Body of pancreas (tissue), 4 donors: Measurements from ENCODE around the gene INSIG1. TPM values are rescaled to one million over a fixed set of nuclear protein-coding genes. Genes with fewer than 3 reads are reported as not detected.

ENCODE experiments used
- ATAC-seq: fragments of 150-250 bp; one replicate; pipeline ENCODE4 v1.9.1; 2016
- DNase-seq, 4 donors: peaks; one replicate each; pipeline ENCODE4 v3.0.0-alpha.2; 2019
- H3K27ac ChIP-seq, 4 donors: fragments of 200-600 bp; sonication (generic); 1 replicate in 3 of 4; 2 replicates in 1 of 4; pipeline versions ENCODE4 v1.5.1 to v1.6.1; 2016 to 2019; ENCODE audit warnings: mild to moderate bottlenecking in 1 of 4, mixed read lengths in 1 of 4, moderate library complexity in 1 of 4
- H3K27me3 ChIP-seq, 2 donors: fragments of 200-600 bp; sonication (generic); one replicate each; pipeline ENCODE4 v1.6.0; 2016; ENCODE audit warnings: mild to moderate bottlenecking in 1 of 2
- H3K36me3 ChIP-seq, 2 donors: fragments of 200-600 bp; sonication (generic); replicated peaks in 1 of 2; 2 replicates each; pipeline ENCODE4 v1.5.1; 2016; ENCODE audit warnings: low read depth in 2 of 2; ENCODE audit not compliant: insufficient read depth in 1 of 2
- H3K4me1 ChIP-seq: fragments of 200-600 bp; sonication (generic); one replicate; pipeline ENCODE4 v1.6.0; 2016
- H3K4me3 ChIP-seq, 2 donors: fragments of 200-600 bp; sonication (generic); 1 replicate in 1 of 2; 2 replicates in 1 of 2; pipeline ENCODE4 v1.5.1; 2016 to 2019
- H3K9me3 ChIP-seq, 3 donors: fragments of 200-600 bp; sonication (generic); 1 replicate in 2 of 3; 2 replicates in 1 of 3; pipeline ENCODE4 v1.5.1; 2016
- POLR2A ChIP-seq, 3 donors: fragments of 450-650 bp; IDR thresholded peaks; one replicate each; pipeline ENCODE4 v1.6.1; 2016; ENCODE audit warnings: antibody characterized with exemption in 3 of 3, mild to moderate bottlenecking in 2 of 3
- WGBS, 2 donors: methylation state at CpG; one replicate each; pipeline ENCODE4 v1.1.5; 2017; 5-methylcytosine and 5-hydroxymethylcytosine counted together
- intact Hi-C: fragments of 100-400 bp; cut with DNase I; formaldehyde crosslinking; loops from one replicate; pipeline ENCODE4 v1.15.1; 2023
- total RNA-seq, 2 donors: library from RNA; depleted of rRNA; stranded (reverse); fragments of >200 nt; gene quantifications; one replicate each; pipeline ENCODE4 v1.1.0, GENCODE V29; 2016
- TF ChIP-seq, protein P1 (sequence below), 7 experiments: fragments of 450-650 bp in 4 of 7; fragments of 200-600 bp in 3 of 7; sonication (generic) in 3 of 7; IDR thresholded peaks; one replicate each; pipeline ENCODE4 v1.5.1; 2016 to 2019; ENCODE audit warnings: antibody characterized with exemption in 7 of 7

INSIG1 gene
- total RNA-seq, 2 donors from 2014 or later = 47.0 to 79.8 TPM

DNA sequence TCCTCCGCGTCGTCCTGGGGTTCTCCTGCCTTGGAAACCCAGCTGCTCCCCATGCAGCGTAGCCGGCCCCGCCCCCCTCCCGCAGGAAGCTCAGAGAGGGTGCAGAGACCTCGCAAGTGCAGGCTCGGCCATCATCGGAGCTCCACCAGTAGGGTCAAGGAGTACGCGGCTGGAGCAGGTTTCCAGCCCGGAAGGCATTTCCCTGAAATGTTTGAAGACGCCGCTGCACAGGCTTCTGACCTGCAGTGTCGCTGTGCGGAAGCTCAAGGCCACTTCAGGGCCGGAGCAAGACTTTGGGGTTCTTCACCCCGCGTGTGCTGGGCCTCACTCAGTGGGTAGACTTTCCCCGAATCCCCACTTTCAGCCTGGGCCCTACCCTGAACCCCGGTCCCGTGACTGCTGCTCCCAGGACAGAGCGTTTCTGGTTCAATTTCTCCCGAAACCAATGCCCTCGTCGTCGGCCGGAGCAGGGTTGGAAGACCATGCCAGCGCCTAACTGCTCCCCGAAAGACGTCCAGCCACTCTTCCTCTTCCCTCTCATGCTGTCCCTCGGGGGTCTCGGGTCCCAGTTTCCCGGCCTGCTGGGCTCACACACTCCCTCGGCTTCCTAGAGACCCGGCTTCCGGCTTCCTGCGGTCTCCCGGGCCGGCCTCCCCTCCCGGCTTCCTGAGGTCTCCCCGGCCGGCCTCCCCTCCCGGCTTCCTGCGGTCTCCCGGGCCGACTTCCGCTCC is 52.1 kb downstream of the INSIG1 start:
- 69 to 84% methylated on average over 41 to 49 of the region's 49 CpGs for WGBS, 2 donors
- Histone ChIP-seq H3K27me3 (no peaks in the 10 kb centered on the region), H3K4me3 (no peak overlapping the region), H3K4me1 (peaks cover 7% of the 10 kb centered on the region), H3K36me3 (no peaks in the 10 kb centered on the region), H3K9me3 (no peaks in the 10 kb centered on the region), H3K27ac (no peak overlapping the region)
- TF ChIP-seq, protein P1, sequence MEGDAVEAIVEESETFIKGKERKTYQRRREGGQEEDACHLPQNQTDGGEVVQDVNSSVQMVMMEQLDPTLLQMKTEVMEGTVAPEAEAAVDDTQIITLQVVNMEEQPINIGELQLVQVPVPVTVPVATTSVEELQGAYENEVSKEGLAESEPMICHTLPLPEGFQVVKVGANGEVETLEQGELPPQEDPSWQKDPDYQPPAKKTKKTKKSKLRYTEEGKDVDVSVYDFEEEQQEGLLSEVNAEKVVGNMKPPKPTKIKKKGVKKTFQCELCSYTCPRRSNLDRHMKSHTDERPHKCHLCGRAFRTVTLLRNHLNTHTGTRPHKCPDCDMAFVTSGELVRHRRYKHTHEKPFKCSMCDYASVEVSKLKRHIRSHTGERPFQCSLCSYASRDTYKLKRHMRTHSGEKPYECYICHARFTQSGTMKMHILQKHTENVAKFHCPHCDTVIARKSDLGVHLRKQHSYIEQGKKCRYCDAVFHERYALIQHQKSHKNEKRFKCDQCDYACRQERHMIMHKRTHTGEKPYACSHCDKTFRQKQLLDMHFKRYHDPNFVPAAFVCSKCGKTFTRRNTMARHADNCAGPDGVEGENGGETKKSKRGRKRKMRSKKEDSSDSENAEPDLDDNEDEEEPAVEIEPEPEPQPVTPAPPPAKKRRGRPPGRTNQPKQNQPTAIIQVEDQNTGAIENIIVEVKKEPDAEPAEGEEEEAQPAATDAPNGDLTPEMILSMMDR (IDR thresholded peaks at IDR 0.05) = no peak
- no peak for TF ChIP-seq POLR2A (IDR thresholded peaks at IDR 0.05)
- DNase-seq (peak in 1 of 4 donors; percentile 9), ATAC-seq (no peak)
- intact Hi-C loops = loop anchor here (10.0 kb wide), 1 partner anchor 435 kb away; no protein-coding TSS in a partner anchor

DNA sequence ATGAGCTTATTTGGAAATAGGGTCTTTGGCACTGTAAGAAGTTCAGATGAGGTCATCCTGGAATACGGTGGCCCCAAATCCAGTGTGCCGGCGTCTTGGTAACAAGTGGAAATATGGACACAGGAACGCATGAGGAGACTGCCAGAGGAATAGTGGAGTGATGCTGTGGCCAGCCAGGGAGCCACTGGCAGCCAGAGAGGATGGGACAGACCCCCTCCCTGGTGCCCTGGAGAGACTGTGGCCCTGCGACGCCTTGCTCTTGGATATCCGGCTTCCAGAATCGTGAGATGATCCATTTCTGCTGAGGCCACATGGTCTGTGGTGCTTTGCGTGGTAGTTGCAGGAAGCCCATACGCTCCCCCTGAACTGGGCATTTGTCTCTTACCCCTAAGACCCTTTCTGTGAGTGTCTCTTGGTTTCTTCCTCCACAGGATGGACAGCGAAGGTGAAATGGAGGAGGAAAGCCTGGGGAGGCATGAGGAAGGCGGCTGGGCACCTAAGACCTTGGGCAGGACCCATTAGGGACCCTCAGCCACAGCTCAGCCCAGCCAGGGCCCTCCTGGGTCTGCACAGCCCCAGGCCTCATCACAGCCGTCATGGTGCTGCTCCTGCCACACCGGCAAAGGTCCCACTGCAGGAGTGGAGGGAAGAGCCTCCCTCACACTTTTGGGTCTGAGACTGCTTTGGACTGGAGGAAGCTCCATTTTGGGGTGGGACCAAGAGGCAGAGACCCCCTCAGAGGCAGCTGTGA is 53.6 kb downstream of the INSIG1 start:
- Histone ChIP-seq H3K27me3 (no peaks in the 10 kb centered on the region), H3K9me3 (no peaks in the 10 kb centered on the region), H3K36me3 (no peaks in the 10 kb centered on the region), H3K4me1 (no peaks in the 10 kb centered on the region), H3K27ac (no peak overlapping the region), H3K4me3 (no peak overlapping the region)
- TF ChIP-seq POLR2A (IDR thresholded peaks at IDR 0.05) = no peak
- intact Hi-C loops = no loop called here
- ATAC-seq (no peak), DNase-seq (peak in 1 of 4 donors; percentile 1)
- WGBS, 2 donors = 82 to 84% methylated on average over 14 of the region's 14 CpGs

DNA sequence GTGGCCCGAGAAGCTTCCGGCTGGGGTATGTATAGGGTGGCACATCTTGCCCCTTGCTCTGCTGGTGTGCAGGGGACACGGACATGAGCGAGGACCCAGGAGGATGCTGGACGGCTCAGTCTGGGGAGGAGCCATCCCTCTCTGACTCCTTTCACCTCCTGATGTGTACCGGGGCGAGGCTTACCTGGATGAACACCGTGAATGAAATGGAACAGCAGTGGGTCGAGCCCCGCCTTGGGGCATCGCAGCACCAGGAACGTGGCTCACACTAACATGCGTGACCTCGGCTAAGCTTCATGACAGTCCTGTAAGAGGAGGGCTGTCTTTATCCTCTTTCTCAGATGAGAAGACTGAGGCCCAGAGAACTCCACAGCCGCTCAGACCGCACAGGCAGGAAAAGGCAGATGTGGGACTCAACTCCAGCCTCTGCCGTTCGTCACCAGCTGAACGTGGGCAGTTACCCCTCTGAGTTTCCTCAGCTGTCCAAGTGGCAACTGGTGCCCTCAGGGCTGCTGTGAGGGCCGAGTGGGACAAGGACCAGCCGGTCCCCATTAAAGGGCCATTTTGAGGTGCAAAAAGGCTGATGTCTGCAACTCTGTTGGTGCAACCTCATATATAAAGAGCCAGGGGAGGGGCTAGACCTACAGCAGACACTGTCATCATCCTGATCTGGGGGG is 54.5 kb downstream of the INSIG1 start:
- WGBS, 2 donors = 68 to 78% methylated on average over 14 to 20 of the region's 21 CpGs
- intact Hi-C loops = no loop called here
- no peak for TF ChIP-seq POLR2A (IDR thresholded peaks at IDR 0.05)
- TF ChIP-seq, protein P1 (IDR thresholded peaks at IDR 0.05) = no peak
- DNase-seq = peak in 2 of 4 donors; percentile 0 to 6
- H3K9me3 ChIP-seq = no peaks in the 10 kb centered on the region
- no peak for ATAC-seq
- no peaks in the 10 kb centered on the region for H3K36me3 ChIP-seq
- no peak overlapping the region for H3K4me3 ChIP-seq
- no peaks in the 10 kb centered on the region for H3K27me3 ChIP-seq
- H3K4me1 ChIP-seq = no peaks in the 10 kb centered on the region
- H3K27ac ChIP-seq = no peak overlapping the region

DNA sequence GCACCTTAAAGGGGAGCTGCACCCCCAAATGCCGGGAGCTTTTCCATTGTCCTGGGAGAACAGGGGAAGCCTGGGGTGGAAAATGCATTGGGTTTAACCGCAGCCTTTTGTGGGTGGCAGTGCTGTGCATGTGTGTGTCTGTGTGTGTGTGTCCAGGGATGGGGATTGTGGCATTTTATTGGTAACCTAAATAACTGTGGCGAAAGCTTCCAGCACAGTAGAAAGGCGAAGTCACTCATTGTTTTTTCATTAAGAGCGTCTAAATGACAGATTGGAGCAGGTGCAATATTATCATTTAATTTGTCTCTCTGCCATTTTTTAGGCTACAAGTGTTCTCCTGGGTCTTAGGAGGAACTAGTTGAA is 55.1 kb downstream of the INSIG1 start:
- Histone ChIP-seq H3K9me3 (no peaks in the 10 kb centered on the region), H3K27ac (no peak overlapping the region), H3K27me3 (no peaks in the 10 kb centered on the region), H3K4me1 (no peaks in the 10 kb centered on the region), H3K4me3 (no peak overlapping the region), H3K36me3 (no peaks in the 10 kb centered on the region)
- WGBS, 2 donors = 77 to 87% methylated on average over 5 of the region's 5 CpGs
- peak in 1 of 4 donors; percentile 2 for DNase-seq
- ATAC-seq = no peak
- intact Hi-C loops = no loop called here
- TF ChIP-seq, protein P1 (IDR thresholded peaks at IDR 0.05) = no peak
- TF ChIP-seq POLR2A (IDR thresholded peaks at IDR 0.05) = no peak

- intact Hi-C loops = no loop called here
Observed at GRCh38 chr7:155353256-155353897, 55.7 kb downstream of the INSIG1 start.

More at GRCh38 chr7:155353256-155353897, 55.7 kb downstream of the INSIG1 start:
- H3K9me3 ChIP-seq = no peaks in the 10 kb centered on the region
- no peaks in the 10 kb centered on the region for H3K4me1 ChIP-seq
- 43 to 52% methylated on average over 8 to 9 of the region's 9 CpGs for WGBS, 2 donors
- no peaks in the 10 kb centered on the region for H3K36me3 ChIP-seq
- H3K4me3 ChIP-seq = no peak overlapping the region
- TF ChIP-seq, protein P1 (IDR thresholded peaks at IDR 0.05) = no peak
- no peak for TF ChIP-seq POLR2A (IDR thresholded peaks at IDR 0.05)
- H3K27ac ChIP-seq = no peak overlapping the region
- peaks cover 0 to 4% of the 10 kb centered on the region in 2 donors for H3K27me3 ChIP-seq
- ATAC-seq (no peak), DNase-seq (peak in 2 of 4 donors; percentile 2 to 8)
